NCI-H345 treated with DMSO at 0.1 percent for 48 hours (cell line): Measurements from ENCODE around the gene ABO.
"Not testable (repeated sequence)": the region's sequence is repeated elsewhere in the genome, so short reads cannot be mapped to it uniquely, and the experiment has no call there.

Experiments used
- DNase-seq: peaks from one replicate; lab custom pipeline; 2025; ENCODE audit not compliant: unreplicated experiment; lab: John Stamatoyannopoulos, UW

ABO gene

DNA sequence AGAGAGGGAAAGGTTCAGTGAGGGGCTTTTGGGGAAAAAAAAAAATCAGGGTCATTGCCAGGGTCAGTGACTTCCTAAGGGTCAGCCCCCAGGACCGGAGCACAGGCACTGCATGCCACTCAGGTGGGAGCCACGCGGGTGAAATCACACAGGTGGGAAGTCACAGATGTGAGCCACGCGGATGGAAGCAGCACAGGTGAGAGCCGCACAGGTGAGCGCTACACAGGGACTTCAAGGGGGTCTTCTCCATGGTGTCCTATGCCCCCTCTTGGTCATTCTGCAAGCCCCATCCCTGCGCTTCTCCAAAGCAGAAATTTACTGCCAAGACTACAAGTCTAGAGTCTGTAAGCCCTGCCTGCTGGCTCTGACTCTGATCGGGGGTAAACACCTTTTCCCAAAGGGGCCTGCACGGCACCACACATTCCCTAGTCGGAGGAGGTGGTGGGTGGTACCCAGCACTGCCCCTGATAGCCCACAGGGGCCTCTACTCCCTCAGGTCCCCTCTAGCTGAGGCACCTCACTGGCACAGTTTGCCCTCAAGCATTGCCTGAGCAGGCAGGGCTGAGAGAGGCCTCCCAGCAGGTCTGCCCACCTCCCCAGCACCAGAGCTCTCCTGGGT, 47.6 kb downstream of the ABO start:
- DNase-seq, result no peak

DNA sequence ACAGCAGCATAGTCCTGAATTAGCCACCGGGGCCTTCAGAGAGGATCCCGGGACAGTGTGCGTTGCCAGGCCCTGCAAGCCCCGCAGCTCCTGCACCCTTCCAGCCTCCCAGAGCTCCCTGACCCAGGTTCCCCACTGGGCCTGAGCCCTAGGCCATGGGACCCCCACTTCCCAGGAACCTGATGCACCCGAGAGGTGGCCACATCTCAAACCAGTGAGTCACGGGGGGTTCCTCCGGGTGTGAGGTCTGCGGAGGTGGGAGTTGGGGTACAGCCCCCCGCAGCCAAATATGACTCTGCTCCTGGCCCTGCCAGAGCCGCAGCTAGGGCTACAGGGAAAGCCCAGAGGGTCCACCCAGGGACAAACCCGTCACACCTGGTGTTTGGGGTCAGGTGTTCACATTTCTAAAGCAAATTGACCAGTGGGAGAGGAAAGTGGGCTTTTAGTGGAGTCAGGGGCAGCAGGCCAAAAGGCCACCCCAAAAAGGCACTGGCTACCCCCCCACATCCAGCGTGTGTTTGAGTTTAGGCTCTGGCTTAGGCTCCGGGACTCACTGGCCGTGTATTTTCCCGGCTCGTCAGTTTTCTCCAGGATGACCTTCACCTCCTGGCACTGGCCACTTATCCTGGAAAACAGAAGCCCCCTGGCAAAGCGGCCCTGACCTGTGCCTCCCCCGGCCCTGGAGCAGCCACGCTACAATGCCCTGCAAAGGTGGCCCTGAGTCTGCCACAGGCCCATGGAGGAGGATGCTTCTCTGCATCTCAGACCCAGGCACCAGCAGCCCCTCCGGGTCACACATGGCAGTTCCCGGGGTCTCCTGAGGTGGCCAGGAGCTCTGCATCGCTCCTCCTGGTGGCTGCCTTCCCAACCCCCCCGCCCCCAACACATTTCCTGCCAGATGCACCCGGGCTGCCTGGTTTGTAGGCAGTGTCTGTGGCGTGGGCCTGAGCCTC, 48.5 kb downstream of the ABO start:
- DNase-seq, result no peak

DNA sequence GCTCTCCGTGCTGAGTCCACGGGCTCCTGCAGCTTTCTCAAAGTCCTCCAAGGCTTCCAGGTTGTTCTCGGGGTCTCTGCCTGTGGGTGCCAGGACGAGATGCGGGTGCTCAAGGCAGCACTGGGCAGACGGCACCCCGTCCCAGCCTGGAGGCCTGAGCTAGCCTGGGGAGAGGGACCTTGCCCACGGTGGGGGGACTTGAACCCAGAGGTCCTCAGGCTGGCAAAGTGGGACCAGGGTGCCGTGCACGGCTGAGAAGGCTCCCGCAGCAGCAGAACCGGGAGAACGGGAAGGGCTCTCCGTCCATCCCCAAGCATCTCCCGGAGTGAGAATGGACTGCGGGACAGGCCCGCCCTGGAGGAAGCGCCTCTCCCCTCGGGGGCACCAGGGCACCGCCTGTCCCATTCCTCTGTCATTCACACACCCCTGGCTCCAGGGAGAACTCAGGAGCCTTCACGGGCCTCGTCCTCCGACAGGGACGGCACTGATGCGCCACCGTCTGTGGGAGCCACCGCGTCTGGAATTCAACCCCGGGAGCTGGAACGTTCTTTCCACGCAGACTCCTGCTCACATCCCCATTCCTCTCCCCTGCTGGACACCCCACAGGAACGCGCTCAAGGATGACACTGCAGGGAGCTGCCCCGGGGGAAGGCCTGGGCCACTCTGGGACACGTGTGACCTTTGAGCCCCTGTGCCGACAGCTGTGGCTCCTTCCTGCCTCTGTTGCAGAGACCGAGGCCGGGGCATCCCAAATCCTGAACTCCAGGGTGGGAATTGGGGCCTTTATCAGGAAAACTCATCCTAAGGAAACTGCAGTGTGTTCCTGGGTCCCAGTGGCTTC, 49.6 kb downstream of the ABO start:
- DNase-seq, result no peak

DNA sequence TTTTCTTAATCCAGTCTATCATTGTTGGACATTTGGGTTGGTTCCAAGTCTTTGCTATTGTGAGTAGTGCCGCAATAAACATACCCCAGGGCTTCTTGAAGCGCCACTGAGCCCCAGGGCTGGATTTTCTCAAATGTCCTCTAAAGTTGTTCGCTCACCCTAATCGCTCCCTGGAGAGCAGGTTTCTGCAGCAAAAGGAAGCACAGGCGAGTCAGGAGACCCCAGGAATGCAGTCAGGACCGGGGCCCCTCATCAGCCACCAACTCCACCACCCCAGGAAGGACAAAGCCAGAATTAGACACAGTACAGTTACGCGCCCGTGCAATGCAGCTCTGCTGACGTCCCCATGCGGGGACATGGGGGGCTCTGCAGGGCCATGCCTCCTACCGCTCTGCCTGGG, 50.2 kb downstream of the ABO start:
- no peak for DNase-seq

DNA sequence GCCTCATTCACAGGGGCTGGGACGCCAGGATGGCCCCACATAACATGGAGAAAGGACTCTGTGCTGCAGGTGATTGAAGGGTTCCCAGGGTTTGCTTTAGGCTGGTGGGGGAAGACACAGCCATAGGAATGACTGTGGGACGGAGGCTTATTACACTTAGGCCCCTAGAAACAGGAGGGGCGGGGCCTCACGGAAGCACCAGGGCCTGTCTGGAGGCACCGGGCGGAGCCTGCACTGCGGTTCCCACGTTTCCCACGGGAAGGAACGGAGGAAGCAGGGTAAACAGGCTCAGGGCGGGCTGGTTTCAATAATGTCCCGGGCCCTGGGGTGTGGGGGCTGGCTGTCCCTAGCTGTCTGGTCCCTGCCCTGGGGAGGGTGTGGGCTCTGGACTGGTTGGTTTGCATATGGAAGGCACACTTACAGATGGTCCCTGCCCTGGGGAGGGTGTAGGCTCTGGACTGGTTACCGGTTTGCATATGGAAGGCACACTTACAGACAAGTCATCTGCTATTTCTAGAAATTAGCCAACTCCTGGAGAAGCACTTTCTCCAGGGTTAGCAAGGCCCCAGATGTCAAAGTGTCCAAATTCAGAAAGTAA, 51.7 kb downstream of the ABO start:
- not testable (repeated sequence) for DNase-seq

DNA sequence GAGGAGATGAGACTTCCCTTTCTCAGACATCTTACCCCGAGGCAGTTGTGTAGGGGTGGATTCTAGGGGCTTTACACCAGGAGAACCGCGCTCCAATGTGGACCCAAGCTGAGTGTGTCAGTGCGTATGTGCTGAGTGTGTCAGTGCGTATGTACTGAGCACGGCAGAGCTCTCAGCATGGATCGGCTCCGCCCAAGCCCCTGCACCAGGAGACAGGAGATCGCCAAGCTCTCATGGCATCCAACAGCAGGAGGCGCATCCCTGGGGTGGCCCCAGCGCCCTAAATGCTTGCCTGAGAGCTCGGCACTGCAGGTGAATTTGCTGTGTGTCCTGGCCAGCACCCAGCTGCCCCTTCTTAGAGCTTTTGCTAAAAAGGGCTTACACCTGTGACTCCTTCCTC, 53.0 kb downstream of the ABO start:
- DNase-seq, result not testable (repeated sequence)

DNA sequence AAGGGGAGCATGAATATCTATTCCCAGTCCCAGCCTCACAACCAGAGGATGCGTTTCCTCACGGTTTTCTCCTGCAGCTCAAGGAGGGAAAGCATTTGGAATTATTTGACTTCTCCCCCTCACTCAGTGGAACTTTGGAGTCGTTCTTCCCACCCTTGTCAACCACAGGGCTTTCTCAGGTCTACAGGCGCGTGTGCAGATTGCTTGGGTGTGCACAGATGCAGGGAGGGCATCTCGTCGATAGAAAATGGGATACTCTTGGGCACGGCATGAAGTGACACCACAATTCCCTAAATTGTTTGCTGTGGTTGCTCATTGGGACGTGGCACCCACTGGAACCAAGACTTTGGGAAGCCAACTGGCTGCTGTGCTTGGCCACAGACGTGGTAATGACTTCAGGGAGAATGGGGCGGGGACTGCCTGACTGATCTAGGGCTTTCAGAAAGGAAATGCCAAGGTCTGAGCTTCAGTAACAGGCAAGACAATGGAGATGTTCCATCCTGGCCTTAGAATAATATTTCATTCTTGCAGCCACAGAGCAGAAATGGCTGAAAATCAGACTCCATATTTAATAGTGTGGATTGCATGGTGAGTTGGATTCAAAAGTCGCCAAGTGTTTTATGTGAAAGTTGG, 53.7 kb downstream of the ABO start:
- no peak for DNase-seq

DNA sequence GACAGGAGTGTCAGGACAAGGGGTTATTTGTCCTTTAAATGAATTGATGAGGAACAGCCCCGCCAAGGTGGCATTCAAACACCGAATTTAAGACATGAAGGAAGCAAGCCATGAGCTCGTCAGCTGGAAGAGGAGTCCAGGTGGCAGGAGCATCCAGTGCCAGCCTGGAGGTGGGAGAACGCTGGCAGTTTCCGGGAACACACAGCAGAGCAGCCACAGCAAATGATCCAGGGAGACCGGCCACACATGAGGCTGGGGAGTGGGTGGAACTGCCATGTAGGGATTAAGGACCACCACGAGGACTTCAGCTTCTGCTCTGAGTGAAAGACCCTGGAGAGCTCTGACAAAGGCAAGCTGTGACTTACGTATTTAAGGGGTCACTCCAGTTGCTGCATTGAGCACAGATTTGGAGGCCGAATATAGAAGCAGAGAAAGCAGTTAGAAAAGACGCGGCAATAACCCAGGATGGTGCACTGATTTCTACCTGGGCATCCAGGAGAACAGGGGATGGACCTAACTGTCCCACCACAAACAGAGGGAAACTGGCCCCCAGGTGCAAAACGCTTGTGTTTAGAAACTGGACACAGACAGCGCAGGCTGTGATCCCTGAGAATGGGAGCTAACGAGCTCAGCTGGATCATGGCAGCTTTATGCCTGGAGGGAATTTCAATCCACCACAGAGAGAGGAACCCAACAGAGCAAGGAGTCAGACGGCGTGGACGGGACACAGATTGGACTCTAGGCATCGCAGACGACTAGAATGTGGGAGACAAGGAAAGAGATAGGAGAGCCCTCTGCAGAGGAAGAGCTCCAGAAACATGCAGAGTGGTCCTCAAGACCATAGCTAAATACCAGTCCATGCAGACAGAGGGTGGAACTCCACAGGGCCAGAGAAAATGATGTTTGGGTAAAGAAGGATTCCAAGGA, 56.7 kb downstream of the ABO start:
- DNase-seq, result not testable (repeated sequence)

DNA sequence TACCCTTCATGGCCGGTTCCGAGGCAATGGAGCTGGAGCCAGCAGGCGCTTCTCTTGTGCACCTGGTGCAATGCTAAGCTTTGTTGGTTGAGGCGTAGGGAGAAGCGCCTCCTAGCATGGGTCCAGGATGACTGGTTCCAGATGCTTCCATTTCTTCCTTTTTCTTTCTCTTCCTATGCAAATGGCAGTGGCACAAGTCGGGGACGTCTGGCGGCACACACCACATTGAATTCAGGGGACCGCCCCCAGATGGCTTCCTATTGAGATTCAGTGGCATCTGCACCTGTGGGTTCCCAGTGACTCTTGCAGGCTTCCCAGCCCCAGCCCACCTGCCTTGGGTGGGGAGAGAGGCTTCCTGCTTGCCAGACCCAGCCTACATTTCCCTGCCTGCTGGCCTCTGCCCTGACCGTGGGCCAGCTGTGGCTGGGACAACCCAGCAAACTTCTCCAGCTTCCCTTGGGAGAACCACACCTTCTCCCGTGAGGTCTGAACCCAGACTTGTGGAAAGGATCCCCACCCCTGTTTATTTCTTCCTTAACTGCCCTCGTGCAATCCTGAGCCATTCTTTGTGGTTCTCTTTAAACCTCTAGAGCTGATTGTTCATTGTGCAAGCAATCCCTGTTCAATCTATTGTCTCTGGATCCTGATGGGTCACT, 57.5 kb downstream of the ABO start:
- not testable (repeated sequence) for DNase-seq

DNA sequence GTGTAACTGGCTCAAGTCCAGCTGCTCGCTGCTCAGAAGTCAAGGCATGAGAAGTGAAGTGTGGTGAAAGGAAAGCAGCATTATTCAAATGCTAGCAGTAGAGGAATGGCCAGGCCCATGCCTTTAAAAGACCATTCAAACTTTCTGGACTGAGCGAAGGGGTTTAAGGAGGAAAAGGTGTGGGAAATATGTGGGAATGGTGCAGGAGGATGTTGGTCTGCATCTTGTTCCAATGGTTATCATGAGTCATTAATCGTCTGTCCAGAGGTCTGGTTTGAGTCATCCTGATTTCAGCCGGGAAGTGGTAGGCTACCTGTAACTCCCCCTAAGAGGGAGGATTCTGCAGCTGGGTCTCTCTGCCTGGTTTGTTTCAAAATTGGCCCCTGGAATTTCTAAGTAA, 60.7 kb downstream of the ABO start:
- not testable (repeated sequence) for DNase-seq

DNA sequence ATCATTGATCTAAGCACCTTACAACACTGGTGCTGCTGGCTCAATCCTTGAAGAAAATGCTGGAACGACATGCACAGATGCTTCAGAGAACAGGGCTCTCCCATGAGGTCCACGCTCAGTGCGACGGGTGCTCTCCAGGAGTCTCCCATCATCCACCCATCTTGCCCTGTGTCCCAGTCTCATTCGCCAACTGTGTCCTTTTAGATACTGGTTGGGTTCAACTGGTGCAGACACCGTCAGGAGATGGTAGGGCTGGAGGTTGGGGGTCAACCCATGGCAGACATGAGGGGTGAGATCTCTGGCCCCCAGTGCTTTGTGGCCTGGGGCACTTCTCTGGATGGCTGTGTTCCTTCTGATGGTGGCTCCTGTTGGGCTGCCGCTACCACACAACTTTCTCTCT, 64.4 kb downstream of the ABO start:
- no peak for DNase-seq

DNA sequence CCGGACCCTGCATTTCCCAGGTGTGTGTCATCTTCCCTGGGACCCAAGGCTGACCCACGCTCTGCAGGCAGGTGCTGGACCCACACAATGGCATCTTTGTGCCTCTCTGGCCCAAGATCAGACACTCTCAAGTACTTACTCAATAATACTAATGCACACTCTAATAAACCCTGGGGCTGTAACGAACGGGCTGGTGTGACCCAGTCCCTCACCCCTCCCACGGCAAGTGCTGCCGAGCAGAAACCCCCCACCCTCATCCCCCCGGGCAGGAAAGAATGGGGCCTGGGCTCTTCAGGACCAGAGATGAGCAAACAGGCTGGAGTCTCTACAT, 64.8 kb downstream of the ABO start:
- no peak for DNase-seq

DNA sequence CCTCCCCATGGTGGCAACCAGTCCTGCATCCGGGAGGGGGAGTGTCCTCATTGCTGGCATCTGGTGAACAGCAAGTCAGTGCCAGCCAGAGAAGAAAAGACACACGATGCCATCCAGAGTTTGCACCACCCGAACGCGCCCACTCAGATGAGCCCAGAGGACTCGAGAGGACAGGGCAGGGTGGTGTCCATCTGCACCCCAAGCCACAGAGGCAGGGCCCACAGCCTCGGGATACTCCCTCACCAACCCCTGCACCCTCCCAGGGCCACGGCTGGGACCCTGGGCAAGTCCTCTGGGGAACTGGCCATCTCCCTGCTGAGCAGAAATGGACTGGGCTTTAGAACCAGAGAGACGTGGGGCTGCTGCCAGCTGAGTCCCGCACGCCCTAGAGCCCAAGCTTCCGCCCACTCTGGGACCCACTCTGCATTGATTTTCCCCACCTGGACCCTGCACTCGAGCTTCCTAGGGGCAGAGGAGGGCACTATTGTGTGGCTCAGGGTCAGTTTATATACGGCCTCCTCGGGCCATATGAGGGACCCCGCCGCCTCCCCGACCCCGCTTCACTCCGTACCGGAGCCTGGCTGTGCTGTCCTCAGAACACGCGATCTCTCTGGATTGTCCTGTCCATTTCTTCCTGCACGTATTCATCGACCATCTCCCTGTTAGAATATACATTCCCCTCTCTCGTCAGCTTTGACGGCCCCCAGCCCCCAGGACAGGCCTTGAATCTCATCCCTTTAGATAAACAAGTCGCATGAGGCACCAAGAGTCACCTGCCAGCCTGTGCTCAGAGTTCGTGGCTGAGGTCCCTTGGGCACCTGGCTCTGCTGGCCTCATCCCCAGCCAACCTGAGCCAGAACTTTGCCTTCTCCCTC, 65.4 kb downstream of the ABO start:
- DNase-seq, result not testable (repeated sequence)

DNA sequence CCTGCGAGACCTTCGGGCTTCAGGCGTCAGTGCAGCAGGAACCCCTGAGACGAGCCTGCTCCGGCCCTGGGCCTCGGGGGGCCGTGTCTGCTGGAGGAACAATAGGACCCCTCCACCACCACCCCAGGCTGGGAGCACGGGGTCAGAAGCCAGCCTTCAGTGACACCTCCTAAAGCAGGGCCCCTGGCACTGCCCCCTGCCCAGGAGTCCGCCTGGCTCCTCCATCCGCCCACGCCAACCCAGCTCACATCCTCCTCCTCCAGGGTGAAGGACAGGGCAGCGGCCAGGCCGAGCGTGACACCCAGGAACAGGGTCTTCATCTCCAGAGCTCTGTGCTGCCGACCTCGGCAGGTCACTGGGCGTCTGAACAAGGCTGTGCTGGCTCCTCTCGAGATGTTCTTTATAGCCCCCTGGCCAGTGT, 66.1 kb downstream of the ABO start, which contains the start of gene OBP2B:
TSS of gene OBP2B (minus strand) at position 371 of the 421 bp plus-strand sequence. CDS start at position 320, 51 bp downstream.
- not testable (repeated sequence) for DNase-seq

DNA sequence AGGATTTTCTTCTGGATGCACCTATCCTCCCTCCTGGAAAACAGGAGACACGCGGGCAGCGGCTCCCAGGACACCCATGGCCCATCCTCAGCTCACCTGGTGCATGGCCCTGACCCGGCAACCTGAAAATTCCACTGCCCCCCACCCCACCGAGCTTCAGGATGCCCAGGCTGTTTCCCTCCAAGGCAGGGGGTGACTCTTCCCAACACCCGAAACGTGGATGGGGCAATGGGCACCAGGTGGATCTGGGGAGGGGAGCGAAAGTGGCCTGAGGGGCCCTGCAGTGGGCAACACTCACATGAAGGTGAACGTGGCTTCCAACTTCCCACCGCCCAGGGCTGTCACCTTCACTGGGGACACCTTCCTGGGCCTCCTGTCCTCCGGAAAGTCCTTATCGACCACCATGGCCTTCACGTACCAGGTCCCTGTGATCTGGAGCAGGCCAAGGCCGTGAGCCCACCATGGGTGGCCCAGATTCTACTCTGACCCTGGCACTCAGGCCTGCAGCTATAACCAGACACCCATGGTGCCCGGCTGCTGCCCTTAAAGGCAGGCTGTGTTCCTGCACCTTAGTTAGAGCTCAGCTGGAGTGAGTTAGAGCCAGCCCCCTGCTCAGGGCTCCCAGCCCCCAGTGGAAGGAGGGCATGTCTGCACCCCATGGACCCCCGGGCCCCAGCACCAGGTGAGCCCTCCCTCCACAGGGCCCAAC, 66.7 kb downstream of the ABO start:
- DNase-seq, result not testable (repeated sequence)

DNA sequence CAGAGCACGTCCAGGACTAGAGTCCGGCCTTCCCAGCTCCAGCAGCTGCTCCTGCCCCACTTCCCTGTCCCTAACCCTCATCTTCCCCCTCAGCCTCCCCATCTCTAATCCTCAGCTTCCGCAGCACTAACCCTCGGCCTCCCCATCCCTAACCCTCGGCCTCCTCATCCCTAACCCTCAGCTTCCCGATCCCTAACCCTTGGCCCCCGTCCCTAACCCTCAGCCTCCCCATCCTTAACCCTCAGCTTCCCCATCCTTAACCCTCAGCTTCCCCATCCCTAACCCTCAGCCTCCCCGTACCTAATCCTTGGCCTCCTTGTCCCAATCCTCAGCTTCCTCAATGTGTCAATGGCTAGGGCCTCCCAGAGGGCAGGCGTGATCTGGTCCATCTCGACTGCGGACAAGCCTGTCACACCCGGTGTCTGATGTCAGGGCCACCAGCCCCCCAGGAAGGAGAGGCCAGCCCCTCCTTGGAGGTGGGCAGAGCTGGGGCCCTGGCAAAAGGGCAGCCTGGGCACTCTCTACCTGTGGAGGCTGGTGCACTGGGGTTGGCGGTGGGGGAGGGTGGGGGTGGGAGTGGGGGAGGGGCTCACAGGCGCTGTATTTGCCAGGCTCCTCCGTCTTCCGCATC, 67.3 kb downstream of the ABO start:
- DNase-seq, result no peak

DNA sequence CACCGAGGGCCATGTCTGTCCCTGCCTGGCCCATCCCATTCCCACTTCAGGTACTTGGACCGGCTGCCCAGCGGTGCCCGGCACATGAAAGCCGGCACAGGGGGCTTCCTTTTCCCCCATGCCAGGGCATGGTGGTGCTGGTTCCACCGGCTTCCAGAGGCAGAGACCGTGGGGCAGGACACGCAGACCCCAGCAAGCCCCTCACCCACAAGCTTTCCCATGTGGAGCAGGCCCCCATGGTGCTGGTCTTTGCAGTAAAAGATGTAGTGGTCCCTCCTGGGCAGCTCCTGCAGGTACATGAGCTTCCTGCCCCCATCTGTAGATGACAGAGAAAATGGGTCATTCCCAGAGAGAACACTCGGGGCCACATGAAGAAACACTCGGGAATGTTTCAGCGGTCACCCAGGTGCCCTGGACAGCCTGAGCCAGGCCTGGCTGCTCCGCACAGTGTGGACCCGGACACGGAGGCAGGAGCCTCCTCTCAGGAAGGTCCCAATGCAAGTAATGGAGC, 67.9 kb downstream of the ABO start:
- DNase-seq, result no peak
